Measurements from ENCODE around the gene EML5.
"Not testable (repeated sequence)": the region's sequence is repeated elsewhere in the genome, so short reads cannot be mapped to it uniquely, and the experiment has no call there.

EML5 gene

GRCh38 chr14:88823968-88824313, 31.2 kb upstream of the EML5 start:
- H2AFZ ChIP-seq: peak overlapping the region; percentile 98
- no peak for TF ChIP-seq CTCF (IDR thresholded peaks at IDR 0.05)
- no peak overlapping the region for H3K9ac ChIP-seq
- no peaks in the 10 kb centered on the region for H3K4me1 ChIP-seq
- H3K4me2 ChIP-seq (ENCODE audit: low read length): peak overlapping the region; percentile 96
- H3K36me3 ChIP-seq (ENCODE audit: control insufficient read depth, insufficient read depth, low read length): no peaks in the 10 kb centered on the region
- H3K79me2 ChIP-seq: peaks cover 6% of the 10 kb centered on the region
- H3K4me3 ChIP-seq (ENCODE audit: low read depth, low read length): peak overlapping the region; percentile 75
- peak overlapping the region; percentile 94 for H3K27ac ChIP-seq
- no peaks in the 10 kb centered on the region for H3K27me3 ChIP-seq (ENCODE audit: control insufficient read depth, insufficient read depth, low read length)
- no peaks in the 10 kb centered on the region for H3K9me3 ChIP-seq (ENCODE audit: control insufficient read depth, low read length)

GRCh38 chr14:88821888-88822287, 29.1 kb upstream of the EML5 start:
- H3K27me3 ChIP-seq (ENCODE audit: control insufficient read depth, insufficient read depth, low read length): no peaks in the 10 kb centered on the region
- no peaks in the 10 kb centered on the region for H3K36me3 ChIP-seq (ENCODE audit: control insufficient read depth, insufficient read depth, low read length)
- no peaks in the 10 kb centered on the region for H3K9me3 ChIP-seq (ENCODE audit: control insufficient read depth, low read length)
- H3K4me1 ChIP-seq: no peaks in the 10 kb centered on the region
- H2AFZ ChIP-seq: peak overlapping the region; percentile 14
- H3K27ac ChIP-seq: no peak overlapping the region
- H3K4me3 ChIP-seq (ENCODE audit: low read depth, low read length): no peak overlapping the region
- H3K9ac ChIP-seq: no peak overlapping the region
- no peak overlapping the region for H3K4me2 ChIP-seq (ENCODE audit: low read length)
- TF ChIP-seq CTCF (IDR thresholded peaks at IDR 0.05): no peak
- peaks cover 6% of the 10 kb centered on the region for H3K79me2 ChIP-seq

GRCh38 chr14:88821378-88821777, 28.6 kb upstream of the EML5 start:
- H3K36me3 ChIP-seq (ENCODE audit: control insufficient read depth, insufficient read depth, low read length): no peaks in the 10 kb centered on the region
- H3K27me3 ChIP-seq (ENCODE audit: control insufficient read depth, insufficient read depth, low read length): no peaks in the 10 kb centered on the region
- H3K9ac ChIP-seq: no peak overlapping the region
- no peak overlapping the region for H3K27ac ChIP-seq
- peaks cover 6% of the 10 kb centered on the region for H3K79me2 ChIP-seq
- H3K4me1 ChIP-seq: no peaks in the 10 kb centered on the region
- TF ChIP-seq CTCF (IDR thresholded peaks at IDR 0.05): no peak
- H3K9me3 ChIP-seq (ENCODE audit: control insufficient read depth, low read length): no peaks in the 10 kb centered on the region
- H3K4me2 ChIP-seq (ENCODE audit: low read length): no peak overlapping the region
- H3K4me3 ChIP-seq (ENCODE audit: low read depth, low read length): no peak overlapping the region
- H2AFZ ChIP-seq: peak overlapping the region; percentile 14

- not testable (repeated sequence) for H3K36me3 ChIP-seq (ENCODE audit: control insufficient read depth, insufficient read depth, low read length); H3K9ac ChIP-seq; H3K4me2 ChIP-seq (ENCODE audit: low read length); H3K27ac ChIP-seq; H3K27me3 ChIP-seq (ENCODE audit: control insufficient read depth, insufficient read depth, low read length); H3K79me2 ChIP-seq; H3K4me1 ChIP-seq; H3K9me3 ChIP-seq (ENCODE audit: control insufficient read depth, low read length); H2AFZ ChIP-seq; H3K4me3 ChIP-seq (ENCODE audit: low read depth, low read length)
Measured at GRCh38 chr14:88819674-88820073, 26.9 kb upstream of the EML5 start.

GRCh38 chr14:88818018-88818417, 25.3 kb upstream of the EML5 start:
- Histone ChIP-seq H3K4me3 (ENCODE audit: low read depth, low read length) (no peak overlapping the region), H3K4me1 (no peaks in the 10 kb centered on the region), H3K79me2 (no peaks in the 10 kb centered on the region), H3K4me2 (ENCODE audit: low read length) (no peak overlapping the region), H3K36me3 (ENCODE audit: control insufficient read depth, insufficient read depth, low read length) (no peaks in the 10 kb centered on the region), H3K9me3 (ENCODE audit: control insufficient read depth, low read length) (no peaks in the 10 kb centered on the region), H3K27ac (no peak overlapping the region), H3K9ac (no peak overlapping the region), H3K27me3 (ENCODE audit: control insufficient read depth, insufficient read depth, low read length) (no peaks in the 10 kb centered on the region), H2AFZ (no peak overlapping the region)
- no peak for TF ChIP-seq CTCF (IDR thresholded peaks at IDR 0.05)
